Naive B cell (primary cell): ENCODE measurements around the gene USH2A. TPM values are rescaled to one million over a fixed set of nuclear protein-coding genes. Genes with fewer than 3 reads are reported as not detected.
"Not testable (repeated sequence)": the region's sequence is repeated elsewhere in the genome, so short reads cannot be mapped to it uniquely, and the experiment has no call there.

Source experiments
- ATAC-seq, 2 donors: fragments of 150-1000 bp; cut with Tn5 transposase; 2 replicates each; pipeline ENCODE4 v1.10.0; 2021; ENCODE audit warnings: low read depth in 2 of 2, mild to moderate bottlenecking in 2 of 2, moderate library complexity in 2 of 2
- DNase-seq: peaks from one replicate; pipeline ENCODE4 v3.0.0; 2022
- H3K27ac Mint-ChIP-seq, 6 donors: one replicate each; pipeline ENCODE4 v1.8.0; 2020 to 2022; ENCODE audit warnings: mild to moderate bottlenecking in 6 of 6, mixed read lengths in 6 of 6, moderate library complexity in 5 of 6, inconsistent platforms in 2 of 6
- H3K27me3 Mint-ChIP-seq, 3 donors: one replicate each; pipeline ENCODE4 v1.8.0; 2021 to 2022; ENCODE audit warnings: mixed read lengths in 3 of 3, mild to moderate bottlenecking in 1 of 3
- H3K36me3 Mint-ChIP-seq, 2 donors: one replicate each; pipeline ENCODE4 v1.8.0; 2020 to 2022; ENCODE audit warnings: mixed read lengths in 2 of 2, inconsistent platforms in 1 of 2, mild to moderate bottlenecking in 1 of 2
- H3K4me1 Mint-ChIP-seq, 3 donors: one replicate each; pipeline ENCODE4 v1.8.0; 2020 to 2022; ENCODE audit warnings: mixed read lengths in 3 of 3, inconsistent platforms in 1 of 3, mild to moderate bottlenecking in 1 of 3, moderate library complexity in 1 of 3
- H3K4me3 Mint-ChIP-seq, 8 donors: one replicate each; pipeline ENCODE4 v1.8.0; 2020 to 2022; ENCODE audit warnings: mild to moderate bottlenecking in 8 of 8, mixed read lengths in 8 of 8, moderate library complexity in 8 of 8, inconsistent platforms in 2 of 8
- H3K9me3 Mint-ChIP-seq, 7 donors: one replicate each; pipeline ENCODE4 v1.8.0; 2020 to 2022; ENCODE audit warnings: mixed read lengths in 7 of 7, mild to moderate bottlenecking in 5 of 7, inconsistent platforms in 2 of 7, moderate library complexity in 1 of 7
- polyA plus RNA-seq, 6 donors: library from polyadenylated mRNA; unstranded; fragments of 300-500 nt; fragmentation: Illumina TruSeq; gene quantifications; one replicate each; pipeline ENCODE4 v1.2.3, GENCODE V29; 2021; ENCODE audit warnings: low read depth in 6 of 6

The USH2A gene
- polyA plus RNA-seq, 6 donors from 2014 or later: not detected

GRCh38 chr1:216356945-216357344, 66.3 kb downstream of the USH2A start:
- H3K36me3 Mint-ChIP-seq: no peaks in the 10 kb centered on the region
- ATAC-seq: no peak
- no peak overlapping the region for H3K27ac Mint-ChIP-seq
- DNase-seq: no peak
- no peak overlapping the region for H3K4me3 Mint-ChIP-seq
- H3K9me3 Mint-ChIP-seq: peaks cover 0 to 2% (median 0%) of the 10 kb centered on the region in 7 donors
- H3K4me1 Mint-ChIP-seq: no peaks in the 10 kb centered on the region
- no peaks in the 10 kb centered on the region for H3K27me3 Mint-ChIP-seq

DNA sequence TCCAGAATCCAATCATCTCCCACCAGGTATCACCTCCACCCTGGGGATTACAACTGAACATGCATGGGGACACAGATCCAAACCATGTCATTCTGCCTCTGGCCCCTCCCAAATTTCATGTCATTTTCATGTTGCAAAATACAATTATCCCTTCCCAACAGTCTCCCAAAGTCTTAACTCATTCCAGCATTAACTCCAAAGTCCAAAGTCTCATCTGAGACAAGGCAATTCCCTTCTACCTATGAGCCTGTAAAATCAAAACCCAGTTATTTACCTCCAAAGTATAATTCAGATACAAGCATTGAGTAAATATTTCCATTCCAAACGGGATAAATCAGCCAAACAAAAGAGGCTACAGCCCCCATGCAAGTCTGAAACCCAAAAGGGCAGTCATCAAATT, 73.1 kb downstream of the USH2A start:
- Mint-ChIP-seq H3K27me3 (no peaks in the 10 kb centered on the region), H3K36me3 (no peaks in the 10 kb centered on the region), H3K4me1 (no peaks in the 10 kb centered on the region), H3K4me3 (no peak overlapping the region), H3K9me3 (peaks cover 0 to 7% (median 0%) of the 10 kb centered on the region in 7 donors), H3K27ac (no peak overlapping the region)
- DNase-seq (no peak), ATAC-seq (no peak)

DNA sequence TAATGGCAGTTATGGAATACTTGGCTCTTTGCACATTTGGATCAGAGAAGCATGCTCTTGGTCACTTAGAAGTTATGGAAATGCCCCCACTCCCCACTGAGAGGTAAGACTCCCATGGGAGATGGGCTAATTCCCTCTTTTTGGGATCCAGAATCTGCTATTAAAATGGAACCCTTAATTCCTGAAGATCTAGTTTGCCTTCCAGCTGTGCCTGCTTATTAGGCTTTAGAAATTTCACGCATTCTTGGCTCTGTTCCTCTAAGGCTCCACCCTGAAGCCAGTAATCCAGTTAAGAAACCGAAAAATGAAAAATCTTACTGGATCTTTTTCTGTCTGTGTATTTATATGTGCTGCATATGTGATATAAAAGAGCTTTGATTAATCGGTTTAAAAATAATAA, 76.7 kb downstream of the USH2A start:
- Mint-ChIP-seq H3K27me3 (no peaks in the 10 kb centered on the region), H3K9me3 (peaks cover 0 to 8% (median 3%) of the 10 kb centered on the region in 7 donors), H3K36me3 (no peaks in the 10 kb centered on the region), H3K27ac (no peak overlapping the region), H3K4me1 (no peaks in the 10 kb centered on the region), H3K4me3 (no peak overlapping the region)
- DNase-seq (no peak), ATAC-seq (no peak)

GRCh38 chr1:216340542-216340941, 82.7 kb downstream of the USH2A start:
- H3K27me3 Mint-ChIP-seq, H3K27ac Mint-ChIP-seq, ATAC-seq, DNase-seq, H3K4me3 Mint-ChIP-seq, H3K36me3 Mint-ChIP-seq, H3K9me3 Mint-ChIP-seq, H3K4me1 Mint-ChIP-seq: not testable (repeated sequence)

DNA sequence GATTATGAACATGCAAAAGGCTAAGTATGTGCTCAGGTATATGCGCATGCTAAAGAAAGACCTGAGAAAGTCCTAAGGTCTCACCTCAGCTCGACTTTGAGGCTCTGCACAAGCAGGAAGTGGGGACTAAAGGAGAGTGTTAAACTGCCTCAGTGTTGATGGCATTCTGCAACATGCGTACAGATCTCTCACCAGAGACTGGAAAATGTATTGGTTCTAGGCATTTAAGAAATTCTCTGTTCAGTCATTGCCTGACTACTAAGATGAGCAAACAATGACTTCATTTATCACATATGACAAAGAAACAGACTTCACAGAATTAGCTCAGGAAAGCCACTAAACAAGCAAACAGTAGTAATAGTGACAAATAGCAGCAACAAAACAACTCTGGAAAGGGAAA, 90.8 kb downstream of the USH2A start:
- Mint-ChIP-seq H3K4me3 (no peak overlapping the region), H3K4me1 (no peaks in the 10 kb centered on the region)

DNA sequence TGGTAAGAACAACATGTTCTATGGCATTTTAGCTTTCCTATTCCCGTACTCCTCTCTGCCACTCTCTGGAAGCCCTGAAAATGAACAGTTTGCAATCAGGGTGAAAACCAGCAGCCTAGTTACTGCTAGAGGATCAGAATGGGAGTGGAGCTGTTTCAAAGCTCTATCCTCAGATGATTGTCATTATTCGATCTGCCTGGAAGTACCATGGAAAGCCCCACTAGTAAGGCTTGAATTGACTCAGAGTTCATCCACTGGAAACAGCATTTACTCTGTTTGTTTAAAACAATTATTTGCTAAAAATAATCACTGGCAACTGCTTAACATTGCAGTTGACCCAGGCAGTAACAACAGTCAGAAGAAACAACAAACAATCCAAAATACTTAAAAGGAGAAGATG, 91.2 kb downstream of the USH2A start:
- H3K4me1 Mint-ChIP-seq: no peaks in the 10 kb centered on the region
- ATAC-seq: no peak
- peaks cover 0 to 10% (median 2%) of the 10 kb centered on the region in 7 donors for H3K9me3 Mint-ChIP-seq

More for the DNA sequence above, 90.8 kb downstream of the USH2A start:
- Mint-ChIP-seq H3K36me3 (no peaks in the 10 kb centered on the region), H3K9me3 (peaks cover 0 to 10% (median 2%) of the 10 kb centered on the region in 7 donors), H3K27me3 (no peaks in the 10 kb centered on the region), H3K27ac (no peak overlapping the region)
- ATAC-seq (no peak), DNase-seq (no peak)

DNA sequence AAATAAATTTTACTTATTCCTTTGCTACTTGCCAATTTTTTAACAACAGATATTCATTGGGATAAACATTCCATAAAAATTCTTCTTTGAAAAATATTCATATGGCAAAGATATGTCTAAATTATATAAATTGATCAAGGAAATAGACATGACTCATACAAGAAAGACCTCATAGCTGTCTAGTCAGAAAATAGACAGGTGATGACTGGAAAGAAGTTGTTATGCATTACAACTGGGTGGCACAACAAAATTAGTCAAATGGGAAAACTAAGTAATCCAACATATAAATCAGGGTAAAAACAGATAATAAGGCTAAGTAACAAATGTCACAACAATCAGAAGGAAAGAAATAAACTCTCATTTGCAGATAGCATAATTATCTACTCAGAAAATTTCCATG, 92.0 kb downstream of the USH2A start:
- Mint-ChIP-seq H3K36me3 (no peaks in the 10 kb centered on the region), H3K9me3 (peaks cover 0 to 10% (median 2%) of the 10 kb centered on the region in 7 donors), H3K27me3 (no peaks in the 10 kb centered on the region), H3K4me1 (no peaks in the 10 kb centered on the region), H3K4me3 (no peak overlapping the region), H3K27ac (no peak overlapping the region)
- DNase-seq (no peak), ATAC-seq (no peak)

More for the DNA sequence above, 91.2 kb downstream of the USH2A start:
- no peaks in the 10 kb centered on the region for H3K27me3 Mint-ChIP-seq
- no peaks in the 10 kb centered on the region for H3K36me3 Mint-ChIP-seq
- no peak overlapping the region for H3K4me3 Mint-ChIP-seq
- H3K27ac Mint-ChIP-seq: no peak overlapping the region
- DNase-seq: no peak

GRCh38 chr1:216330262-216330661, 93.0 kb downstream of the USH2A start:
- DNase-seq (no peak), ATAC-seq (no peak)
- Mint-ChIP-seq H3K36me3 (no peaks in the 10 kb centered on the region), H3K4me3 (no peak overlapping the region), H3K27ac (peak overlapping the region in 1 of 6 donors; percentile 9), H3K9me3 (peaks cover 0 to 10% (median 4%) of the 10 kb centered on the region in 7 donors), H3K27me3 (no peaks in the 10 kb centered on the region), H3K4me1 (no peaks in the 10 kb centered on the region)

GRCh38 chr1:216325946-216326345, 97.3 kb downstream of the USH2A start:
- no peak overlapping the region for H3K4me3 Mint-ChIP-seq
- no peak for ATAC-seq
- peaks cover 0 to 4% (median 0%) of the 10 kb centered on the region in 7 donors for H3K9me3 Mint-ChIP-seq
- DNase-seq: no peak
- no peaks in the 10 kb centered on the region for H3K27me3 Mint-ChIP-seq
- no peaks in the 10 kb centered on the region for H3K36me3 Mint-ChIP-seq
- H3K27ac Mint-ChIP-seq: no peak overlapping the region
- H3K4me1 Mint-ChIP-seq: no peaks in the 10 kb centered on the region

DNA sequence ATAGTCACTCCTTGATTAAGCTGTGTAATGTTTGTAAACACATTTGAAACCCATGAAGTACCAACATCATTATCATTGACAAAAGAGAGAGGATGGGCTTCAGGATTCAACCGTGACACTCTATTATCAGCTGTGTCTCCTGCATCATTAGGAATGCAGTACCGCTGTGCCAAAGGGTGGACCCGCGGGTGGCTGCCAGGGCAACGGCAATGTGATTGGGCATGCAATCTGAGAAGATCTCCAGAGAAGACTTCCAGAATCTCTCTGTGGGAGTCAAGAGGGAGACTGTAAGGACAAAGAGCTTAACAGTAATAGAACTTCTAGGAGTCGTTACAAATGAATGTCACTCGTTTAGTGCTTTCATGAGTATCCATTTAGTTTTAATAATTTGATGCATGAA, 97.9 kb downstream of the USH2A start:
- Mint-ChIP-seq H3K27ac (no peak overlapping the region), H3K27me3 (no peaks in the 10 kb centered on the region), H3K9me3 (peaks cover 0 to 2% (median 0%) of the 10 kb centered on the region in 7 donors), H3K4me3 (no peak overlapping the region), H3K36me3 (no peaks in the 10 kb centered on the region), H3K4me1 (no peaks in the 10 kb centered on the region)
- DNase-seq: no peak
- no peak for ATAC-seq

GRCh38 chr1:216323344-216323743, 99.9 kb downstream of the USH2A start:
- no peaks in the 10 kb centered on the region for H3K27me3 Mint-ChIP-seq
- H3K36me3 Mint-ChIP-seq: no peaks in the 10 kb centered on the region
- no peak overlapping the region for H3K27ac Mint-ChIP-seq
- DNase-seq (no peak), ATAC-seq (no peak)
- H3K4me1 Mint-ChIP-seq: no peaks in the 10 kb centered on the region
- H3K4me3 Mint-ChIP-seq: no peak overlapping the region
- H3K9me3 Mint-ChIP-seq: peaks cover 0 to 2% (median 0%) of the 10 kb centered on the region in 7 donors

DNA sequence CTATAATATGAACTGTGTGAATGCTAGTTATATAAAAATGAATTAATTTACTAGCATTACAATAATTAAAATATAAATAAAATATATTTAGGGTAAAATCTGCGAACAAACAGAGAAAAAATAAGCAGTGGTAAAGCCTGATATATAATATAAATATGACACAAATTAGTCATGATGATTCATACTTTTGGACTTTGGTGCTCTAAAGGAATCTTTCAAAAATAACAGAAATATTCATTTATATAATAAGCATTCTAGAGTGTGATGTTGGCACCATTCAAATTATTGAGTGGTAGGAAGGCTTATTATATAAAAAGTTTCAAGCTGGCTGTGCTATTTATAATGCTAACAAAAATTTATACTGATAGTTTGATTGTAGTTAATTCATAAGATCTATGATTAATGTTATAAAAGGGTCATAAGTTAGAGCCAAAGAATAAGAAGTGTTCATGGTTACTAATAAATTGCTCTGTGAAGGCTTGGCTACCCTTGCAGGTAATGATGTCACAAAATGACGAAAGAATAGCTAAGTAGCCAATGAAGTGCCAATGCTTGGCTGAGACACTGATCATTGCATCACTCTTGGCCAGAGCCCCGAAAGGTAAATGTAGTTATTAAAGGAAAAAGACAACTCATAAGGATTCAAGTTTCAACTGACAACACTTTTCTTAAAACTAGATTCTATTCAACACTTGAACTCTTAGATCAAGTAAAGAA, 108.7 kb downstream of the USH2A start:
- Mint-ChIP-seq H3K36me3 (no peaks in the 10 kb centered on the region), H3K27me3 (no peaks in the 10 kb centered on the region), H3K27ac (no peak overlapping the region), H3K9me3 (peaks cover 0 to 3% (median 0%) of the 10 kb centered on the region in 7 donors), H3K4me3 (no peak overlapping the region), H3K4me1 (no peaks in the 10 kb centered on the region)
- DNase-seq (no peak), ATAC-seq (no peak)

- H3K36me3 Mint-ChIP-seq: no peaks in the 10 kb centered on the region
- ATAC-seq (peak in 1 of 2 donors; percentile 27), DNase-seq (no peak)
- H3K4me3 Mint-ChIP-seq: no peak overlapping the region
- no peaks in the 10 kb centered on the region for H3K27me3 Mint-ChIP-seq
- no peaks in the 10 kb centered on the region for H3K4me1 Mint-ChIP-seq
- no peak overlapping the region for H3K27ac Mint-ChIP-seq
- peaks cover 0 to 2% (median 0%) of the 10 kb centered on the region in 7 donors for H3K9me3 Mint-ChIP-seq
These were observed 112.5 kb downstream of the USH2A start for GRCh38 chr1:216310776-216311175.

GRCh38 chr1:216306830-216307229, 116.4 kb downstream of the USH2A start:
- H3K4me3 Mint-ChIP-seq: no peak overlapping the region
- H3K4me1 Mint-ChIP-seq: no peaks in the 10 kb centered on the region
- H3K36me3 Mint-ChIP-seq: no peaks in the 10 kb centered on the region
- H3K9me3 Mint-ChIP-seq: no peaks in the 10 kb centered on the region
- DNase-seq (no peak), ATAC-seq (no peak)
- H3K27ac Mint-ChIP-seq: no peak overlapping the region
- no peaks in the 10 kb centered on the region for H3K27me3 Mint-ChIP-seq
